ENCODE results near the gene ARPP19. TPM values are rescaled to one million over a fixed set of nuclear protein-coding genes. Genes with fewer than 3 reads are reported as not detected.
"Not testable (repeated sequence)": the region's sequence is repeated elsewhere in the genome, so short reads cannot be mapped to it uniquely, and the experiment has no call there.

Gene ARPP19
- total RNA-seq (2014; rRNA removed; shearing (Covaris generic); ENCODE audit: low replicate concordance): 56.9 and 118 TPM in 2 replicates

- Histone ChIP-seq H3K9me2 (replicated peaks; ENCODE audit: insufficient read depth, low read length) (no peaks in the 10 kb centered on the region), H3K79me2 (ENCODE audit: low read length) (peaks cover 47% of the 10 kb centered on the region), H3K9ac (ENCODE audit: low read length) (peak within 1 kb of the TSS; percentile 88), H3K4me3 (ENCODE audit: low read length) (peak within 1 kb of the TSS; percentile 91), H3K4me1 (ENCODE audit: low read length) (peaks cover 32% of the 10 kb centered on the region), H2AFZ (ENCODE audit: low read length) (peak within 1 kb of the TSS; percentile 85), H3K9me3 (ENCODE audit: low read length) (no peaks in the 10 kb centered on the region), H3K27ac (ENCODE audit: low read length) (peak within 1 kb of the TSS; percentile 88), H3K4me2 (ENCODE audit: low read depth, low read length, poor library complexity, severe bottlenecking) (peak within 1 kb of the TSS; percentile 97), H3K36me3 (ENCODE audit: insufficient read depth, low read length) (no peaks in the 10 kb centered on the region), H3K27me3 (ENCODE audit: low read length) (no peaks in the 10 kb centered on the region), H4K20me1 (ENCODE audit: insufficient read depth, low read depth, low read length) (peaks cover 13% of the 10 kb centered on the region; the same call in 1 of the 2 replicates)
- peak; percentile 94 for DNase-seq
These were observed at the start of gene ARPP19 for GRCh38 chr15:52568601-52569585. ARPP19 (minus strand) TSS chr15:52569030; CDS start chr15:52568892, 138 bp downstream.

GRCh38 chr15:52617026-52617425 lies 48.2 kb upstream of the ARPP19 start:
- Histone ChIP-seq H3K79me2 (ENCODE audit: low read length) (peaks cover 78% of the 10 kb centered on the region), H3K27me3 (ENCODE audit: low read length) (no peaks in the 10 kb centered on the region), H3K9ac (ENCODE audit: low read length) (no peak overlapping the region), H2AFZ (ENCODE audit: low read length) (no peak overlapping the region), H3K4me3 (ENCODE audit: low read length) (no peak overlapping the region), H3K4me1 (ENCODE audit: low read length) (peaks cover 22% of the 10 kb centered on the region), H3K4me2 (ENCODE audit: low read depth, low read length, poor library complexity, severe bottlenecking) (no peak overlapping the region), H3K27ac (ENCODE audit: low read length) (no peak overlapping the region), H3K9me2 (replicated peaks; ENCODE audit: insufficient read depth, low read length) (no peaks in the 10 kb centered on the region), H4K20me1 (ENCODE audit: insufficient read depth, low read depth, low read length) (peaks cover 14% of the 10 kb centered on the region; the same call in 1 of the 2 replicates), H3K9me3 (ENCODE audit: low read length) (no peaks in the 10 kb centered on the region), H3K36me3 (ENCODE audit: insufficient read depth, low read length) (peaks cover 50% of the 10 kb centered on the region)
- DNase-seq: no peak

DNA sequence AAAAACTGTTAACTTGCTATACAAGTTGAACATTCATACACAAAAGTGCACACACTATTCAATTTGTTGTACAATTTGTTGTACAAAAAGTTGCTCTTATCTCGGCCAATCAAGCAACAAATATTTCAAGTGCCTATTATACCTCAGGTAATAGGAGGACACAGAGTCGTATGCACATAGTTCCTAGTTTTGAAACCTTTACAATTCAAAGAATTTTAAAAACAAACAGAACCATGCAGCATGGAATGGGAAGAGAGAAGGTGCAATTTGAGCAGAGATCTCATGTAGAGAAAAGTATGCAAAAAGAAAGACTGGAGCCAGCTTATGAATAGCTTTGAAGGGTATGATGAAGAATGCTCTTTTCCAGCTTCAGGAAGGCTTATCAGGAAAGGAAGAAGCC lies 46.5 kb upstream of the ARPP19 start:
- peaks cover 15% of the 10 kb centered on the region for H3K4me1 ChIP-seq (ENCODE audit: low read length)
- H2AFZ ChIP-seq (ENCODE audit: low read length): no peak overlapping the region
- H3K27ac ChIP-seq (ENCODE audit: low read length): no peak overlapping the region
- peaks cover 71% of the 10 kb centered on the region for H3K79me2 ChIP-seq (ENCODE audit: low read length)
- H3K36me3 ChIP-seq (ENCODE audit: insufficient read depth, low read length): peaks cover 57% of the 10 kb centered on the region
- H3K9me2 ChIP-seq (replicated peaks; ENCODE audit: insufficient read depth, low read length): no peaks in the 10 kb centered on the region
- no peak overlapping the region for H3K4me3 ChIP-seq (ENCODE audit: low read length)
- DNase-seq: no peak
- H3K4me2 ChIP-seq (ENCODE audit: low read depth, low read length, poor library complexity, severe bottlenecking): no peak overlapping the region
- H3K27me3 ChIP-seq (ENCODE audit: low read length): no peaks in the 10 kb centered on the region
- no peak overlapping the region for H3K9ac ChIP-seq (ENCODE audit: low read length)
- H4K20me1 ChIP-seq (ENCODE audit: insufficient read depth, low read depth, low read length): peaks cover 14% of the 10 kb centered on the region; the same call in 1 of the 2 replicates
- H3K9me3 ChIP-seq (ENCODE audit: low read length): no peaks in the 10 kb centered on the region

DNA sequence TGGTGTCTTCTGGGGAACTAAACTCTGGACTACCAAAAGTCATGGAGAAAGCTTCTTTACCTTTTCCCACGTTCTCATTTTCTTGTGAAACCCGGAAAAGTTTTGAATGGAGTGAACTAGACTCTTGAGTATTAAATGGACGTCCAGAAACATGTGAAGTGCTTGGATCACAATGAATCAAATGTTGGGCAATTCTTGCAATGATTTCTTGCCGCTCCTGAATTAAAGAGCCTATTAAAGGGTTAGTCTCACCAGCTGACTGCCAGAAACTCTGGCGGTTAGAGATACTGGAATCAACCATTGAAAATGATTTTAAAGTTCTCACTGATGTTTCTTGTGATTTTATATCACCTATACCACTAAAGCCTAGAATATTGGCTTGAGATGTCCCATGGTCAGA lies 40.8 kb upstream of the ARPP19 start:
- Histone ChIP-seq H3K27ac (ENCODE audit: low read length) (no peak overlapping the region), H3K9ac (ENCODE audit: low read length) (no peak overlapping the region), H3K36me3 (ENCODE audit: insufficient read depth, low read length) (peaks cover 72% of the 10 kb centered on the region), H3K27me3 (ENCODE audit: low read length) (no peaks in the 10 kb centered on the region), H4K20me1 (ENCODE audit: insufficient read depth, low read depth, low read length) (no peaks in the 10 kb centered on the region), H2AFZ (ENCODE audit: low read length) (no peak overlapping the region), H3K79me2 (ENCODE audit: low read length) (peaks cover 27% of the 10 kb centered on the region), H3K4me2 (ENCODE audit: low read depth, low read length, poor library complexity, severe bottlenecking) (no peak overlapping the region), H3K9me2 (replicated peaks; ENCODE audit: insufficient read depth, low read length) (no peaks in the 10 kb centered on the region), H3K4me1 (ENCODE audit: low read length) (no peaks in the 10 kb centered on the region), H3K4me3 (ENCODE audit: low read length) (no peak overlapping the region), H3K9me3 (ENCODE audit: low read length) (no peaks in the 10 kb centered on the region)
- no peak for DNase-seq

DNA sequence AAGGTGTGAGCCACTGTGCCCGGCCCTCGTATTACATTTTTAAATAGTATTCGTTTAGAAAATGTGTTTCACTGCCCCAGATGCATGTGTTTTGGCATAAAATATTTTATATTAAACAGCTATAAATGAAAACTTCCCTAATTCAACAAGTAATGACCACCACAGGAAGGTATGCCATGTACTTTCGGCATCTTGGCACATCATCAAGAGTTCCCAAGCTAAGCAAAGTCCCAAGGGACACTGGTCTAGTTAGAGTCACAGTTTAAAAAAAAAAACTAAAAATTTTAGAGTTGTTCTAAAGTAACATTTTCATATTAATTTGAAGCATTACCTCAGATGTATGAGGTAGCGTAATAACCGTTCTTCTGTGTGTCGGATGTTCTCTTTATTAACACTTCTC lies 15.6 kb upstream of the ARPP19 start:
- no peaks in the 10 kb centered on the region for H3K9me2 ChIP-seq (replicated peaks; ENCODE audit: insufficient read depth, low read length)
- H3K4me1 ChIP-seq (ENCODE audit: low read length): no peaks in the 10 kb centered on the region
- DNase-seq: no peak
- H3K9ac ChIP-seq (ENCODE audit: low read length): no peak overlapping the region
- no peaks in the 10 kb centered on the region for H3K79me2 ChIP-seq (ENCODE audit: low read length)
- no peaks in the 10 kb centered on the region for H4K20me1 ChIP-seq (ENCODE audit: insufficient read depth, low read depth, low read length)
- no peaks in the 10 kb centered on the region for H3K27me3 ChIP-seq (ENCODE audit: low read length)
- no peak overlapping the region for H2AFZ ChIP-seq (ENCODE audit: low read length)
- H3K4me2 ChIP-seq (ENCODE audit: low read depth, low read length, poor library complexity, severe bottlenecking): no peak overlapping the region
- no peaks in the 10 kb centered on the region for H3K9me3 ChIP-seq (ENCODE audit: low read length)
- peaks cover 72% of the 10 kb centered on the region for H3K36me3 ChIP-seq (ENCODE audit: insufficient read depth, low read length)
- no peak overlapping the region for H3K27ac ChIP-seq (ENCODE audit: low read length)
- H3K4me3 ChIP-seq (ENCODE audit: low read length): no peak overlapping the region

- Histone ChIP-seq H4K20me1 (ENCODE audit: insufficient read depth, low read depth, low read length) (no peaks in the 10 kb centered on the region), H3K79me2 (ENCODE audit: low read length) (no peaks in the 10 kb centered on the region), H3K4me3 (ENCODE audit: low read length) (no peak overlapping the region), H3K36me3 (ENCODE audit: insufficient read depth, low read length) (peaks cover 45% of the 10 kb centered on the region; the same call in 1 of the 2 replicates), H3K4me2 (ENCODE audit: low read depth, low read length, poor library complexity, severe bottlenecking) (no peak overlapping the region), H3K9me3 (ENCODE audit: low read length) (no peaks in the 10 kb centered on the region), H3K4me1 (ENCODE audit: low read length) (no peaks in the 10 kb centered on the region), H3K9ac (ENCODE audit: low read length) (no peak overlapping the region), H3K27ac (ENCODE audit: low read length) (no peak overlapping the region), H2AFZ (ENCODE audit: low read length) (no peak overlapping the region), H3K27me3 (ENCODE audit: low read length) (no peaks in the 10 kb centered on the region), H3K9me2 (replicated peaks; ENCODE audit: insufficient read depth, low read length) (no peaks in the 10 kb centered on the region)
- no peak for DNase-seq
These were observed 11.0 kb upstream of the ARPP19 start for GRCh38 chr15:52579852-52580251.

- H3K27me3 ChIP-seq (ENCODE audit: low read length): no peaks in the 10 kb centered on the region
- no peaks in the 10 kb centered on the region for H3K79me2 ChIP-seq (ENCODE audit: low read length)
- no peaks in the 10 kb centered on the region for H3K4me1 ChIP-seq (ENCODE audit: low read length)
- DNase-seq: no peak
- H3K4me3 ChIP-seq (ENCODE audit: low read length): no peak overlapping the region
- no peaks in the 10 kb centered on the region for H3K9me3 ChIP-seq (ENCODE audit: low read length)
- H2AFZ ChIP-seq (ENCODE audit: low read length): no peak overlapping the region
- no peak overlapping the region for H3K4me2 ChIP-seq (ENCODE audit: low read depth, low read length, poor library complexity, severe bottlenecking)
- peaks cover 20% of the 10 kb centered on the region; the same call in 1 of the 2 replicates for H3K36me3 ChIP-seq (ENCODE audit: insufficient read depth, low read length)
- no peaks in the 10 kb centered on the region for H3K9me2 ChIP-seq (replicated peaks; ENCODE audit: insufficient read depth, low read length)
- H4K20me1 ChIP-seq (ENCODE audit: insufficient read depth, low read depth, low read length): no peaks in the 10 kb centered on the region
- no peak overlapping the region for H3K27ac ChIP-seq (ENCODE audit: low read length)
- H3K9ac ChIP-seq (ENCODE audit: low read length): no peak overlapping the region
These were observed 7.9 kb upstream of the ARPP19 start for GRCh38 chr15:52576692-52577091.

DNA sequence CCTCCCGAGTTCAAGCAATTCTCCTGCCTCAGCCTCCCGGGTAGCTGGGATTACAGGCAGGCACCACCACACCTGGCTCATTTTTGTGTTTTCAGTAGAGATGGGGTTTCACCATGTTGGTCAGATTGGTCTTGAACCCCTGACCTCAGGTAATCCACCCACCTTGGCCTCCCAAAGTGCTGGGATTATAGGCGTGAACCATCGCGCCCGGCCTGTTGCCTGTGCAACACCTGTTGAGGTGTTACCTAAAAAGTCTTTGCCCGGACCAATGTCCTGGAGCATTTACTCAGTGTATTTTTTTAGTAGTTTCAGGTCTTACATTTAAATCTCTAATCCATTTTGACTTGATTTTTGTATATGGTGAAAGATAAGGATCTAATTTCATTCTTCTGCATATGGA lies 6.7 kb upstream of the ARPP19 start:
- not testable (repeated sequence) for H3K9ac ChIP-seq (ENCODE audit: low read length); H3K4me2 ChIP-seq (ENCODE audit: low read depth, low read length, poor library complexity, severe bottlenecking); DNase-seq; H3K79me2 ChIP-seq (ENCODE audit: low read length); H3K4me1 ChIP-seq (ENCODE audit: low read length); H3K4me3 ChIP-seq (ENCODE audit: low read length); H3K9me2 ChIP-seq (replicated peaks; ENCODE audit: insufficient read depth, low read length); H3K27ac ChIP-seq (ENCODE audit: low read length); H3K9me3 ChIP-seq (ENCODE audit: low read length); H3K27me3 ChIP-seq (ENCODE audit: low read length); H2AFZ ChIP-seq (ENCODE audit: low read length); H4K20me1 ChIP-seq (ENCODE audit: insufficient read depth, low read depth, low read length)
- peaks cover 10% of the 10 kb centered on the region; the same call in 1 of the 2 replicates for H3K36me3 ChIP-seq (ENCODE audit: insufficient read depth, low read length)

Measured in Karpas-422 (cell line).